ENCODE results near the gene ZFAND6.

The ZFAND6 gene

GRCh38 chr15:80019168-80019745 is 40.2 kb upstream of the ZFAND6 start:
- TF ChIP-seq REST (IDR thresholded peaks at IDR 0.05; ENCODE audit: low read depth) (no peak), CREB1 (IDR thresholded peaks at IDR 0.05; ENCODE audit: low read depth) (no peak), ZBTB7A (IDR thresholded peaks at IDR 0.05; ENCODE audit: low read depth) (no peak), NFIC (IDR thresholded peaks at IDR 0.05) (no peak), TEAD4 (IDR thresholded peaks at IDR 0.05) (no peak), EP300 (IDR thresholded peaks at IDR 0.05; ENCODE audit: borderline replicate concordance) (no peak)

- TF ChIP-seq YY1 (IDR thresholded peaks at IDR 0.05; ENCODE audit: low read depth) (no peak), REST (IDR thresholded peaks at IDR 0.05; ENCODE audit: low read depth) (no peak), MAX (IDR thresholded peaks at IDR 0.05) (no peak), TCF12 (IDR thresholded peaks at IDR 0.05; ENCODE audit: low read depth) (no peak), EGR1 (IDR thresholded peaks at IDR 0.05) (no peak), RAD21 (IDR thresholded peaks at IDR 0.05; ENCODE audit: low read depth) (no peak), TAF1 (IDR thresholded peaks at IDR 0.05; ENCODE audit: low read depth) (no peak), EP300 (IDR thresholded peaks at IDR 0.05; ENCODE audit: borderline replicate concordance) (no peak)
Measured at GRCh38 chr15:80020731-80021130, 38.7 kb upstream of the ZFAND6 start.

- no peak for TF ChIP-seq FOXM1 (IDR thresholded peaks at IDR 0.05; ENCODE audit: borderline replicate concordance, low read depth)
- no peak for TF ChIP-seq TCF12 (IDR thresholded peaks at IDR 0.05; ENCODE audit: low read depth)
- TF ChIP-seq ZBTB7A (IDR thresholded peaks at IDR 0.05; ENCODE audit: low read depth): no peak
Measured at GRCh38 chr15:80026310-80026709, 33.2 kb upstream of the ZFAND6 start.

- TF ChIP-seq REST (IDR thresholded peaks at IDR 0.05; ENCODE audit: low read depth): no peak
- TF ChIP-seq USF1 (IDR thresholded peaks at IDR 0.05): no peak
- no peak for TF ChIP-seq EGR1 (IDR thresholded peaks at IDR 0.05)
- TF ChIP-seq NFIC (IDR thresholded peaks at IDR 0.05): no peak
- TF ChIP-seq TAF1 (IDR thresholded peaks at IDR 0.05; ENCODE audit: low read depth): no peak
- no peak for TF ChIP-seq MAX (IDR thresholded peaks at IDR 0.05)
- no peak for TF ChIP-seq YY1 (IDR thresholded peaks at IDR 0.05; ENCODE audit: low read depth)
- no peak for TF ChIP-seq EP300 (IDR thresholded peaks at IDR 0.05; ENCODE audit: borderline replicate concordance)
- TF ChIP-seq TCF12 (IDR thresholded peaks at IDR 0.05; ENCODE audit: low read depth): no peak
- TF ChIP-seq CREB1 (IDR thresholded peaks at IDR 0.05; ENCODE audit: low read depth): no peak
- TF ChIP-seq ZBTB7A (IDR thresholded peaks at IDR 0.05; ENCODE audit: low read depth): no peak
- TF ChIP-seq CEBPB (IDR thresholded peaks at IDR 0.05): no peak
- TF ChIP-seq FOXM1 (IDR thresholded peaks at IDR 0.05; ENCODE audit: borderline replicate concordance, low read depth): no peak
- no peak for TF ChIP-seq TEAD4 (IDR thresholded peaks at IDR 0.05)
- no peak for TF ChIP-seq RAD21 (IDR thresholded peaks at IDR 0.05; ENCODE audit: low read depth)
Measured at GRCh38 chr15:80026754-80027153, 32.7 kb upstream of the ZFAND6 start.

GRCh38 chr15:80028937-80029336 is 30.5 kb upstream of the ZFAND6 start:
- TF ChIP-seq FOXM1 (IDR thresholded peaks at IDR 0.05; ENCODE audit: borderline replicate concordance, low read depth): no peak
- no peak for TF ChIP-seq USF1 (IDR thresholded peaks at IDR 0.05)
- no peak for TF ChIP-seq TAF1 (IDR thresholded peaks at IDR 0.05; ENCODE audit: low read depth)
- TF ChIP-seq TEAD4 (IDR thresholded peaks at IDR 0.05): no peak
- no peak for TF ChIP-seq TCF12 (IDR thresholded peaks at IDR 0.05; ENCODE audit: low read depth)
- no peak for TF ChIP-seq REST (IDR thresholded peaks at IDR 0.05; ENCODE audit: low read depth)
- no peak for TF ChIP-seq EP300 (IDR thresholded peaks at IDR 0.05; ENCODE audit: borderline replicate concordance)
- TF ChIP-seq CEBPB (IDR thresholded peaks at IDR 0.05): no peak
- no peak for TF ChIP-seq EGR1 (IDR thresholded peaks at IDR 0.05)
- no peak for TF ChIP-seq YY1 (IDR thresholded peaks at IDR 0.05; ENCODE audit: low read depth)
- no peak for TF ChIP-seq CREB1 (IDR thresholded peaks at IDR 0.05; ENCODE audit: low read depth)
- no peak for TF ChIP-seq MAX (IDR thresholded peaks at IDR 0.05)
- no peak for TF ChIP-seq NFIC (IDR thresholded peaks at IDR 0.05)
- no peak for TF ChIP-seq RAD21 (IDR thresholded peaks at IDR 0.05; ENCODE audit: low read depth)
- no peak for TF ChIP-seq ZBTB7A (IDR thresholded peaks at IDR 0.05; ENCODE audit: low read depth)
